Tibial nerve (tissue), 4 donors: ENCODE measurements around the gene PLCB1.

Experiments
- EP300 ChIP-seq, 2 donors: sonication (generic); formaldehyde crosslinking; IDR thresholded peaks; one replicate each; pipeline ENCODE4 v1.6.1; 2017; ENCODE audit warnings: antibody characterized with exemption in 2 of 2, mild to moderate bottlenecking in 1 of 2
- POLR2A ChIP-seq, 2 donors: fragments of 450-650 bp; IDR thresholded peaks; one replicate each; pipeline ENCODE4 v1.6.1; 2017; ENCODE audit warnings: antibody characterized with exemption in 2 of 2, mild to moderate bottlenecking in 2 of 2, moderate library complexity in 2 of 2
- TF ChIP-seq, protein P1 (sequence below), 5 experiments: fragments of 200-600 bp in 3 of 5; fragments of 450-650 bp in 2 of 5; sonication (generic) in 3 of 5; IDR thresholded peaks; one replicate each; pipeline ENCODE4 v1.5.1; 2016 to 2019; ENCODE audit warnings: antibody characterized with exemption in 5 of 5, mild to moderate bottlenecking in 3 of 5, moderate library complexity in 2 of 5

DNA sequence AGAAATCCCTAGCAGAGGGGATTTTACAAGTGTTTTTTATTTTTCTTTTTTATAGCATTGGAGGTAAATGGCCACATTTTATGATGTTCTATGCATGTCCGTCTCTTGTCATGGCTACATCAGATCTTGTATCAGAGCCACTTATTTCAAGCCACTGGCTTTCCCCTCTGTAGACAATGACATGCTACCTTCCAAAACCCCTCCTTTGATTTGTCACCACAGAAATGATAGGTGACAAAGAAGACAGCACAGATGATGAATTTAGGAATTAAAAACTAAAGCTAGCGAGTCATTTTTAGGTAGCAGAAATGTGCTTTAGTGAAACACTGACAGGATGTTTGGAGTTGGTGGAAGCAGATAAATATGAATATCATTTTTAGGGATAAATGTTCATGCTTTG, 20.8 kb downstream of the PLCB1 start:
- TF ChIP-seq, protein P1, sequence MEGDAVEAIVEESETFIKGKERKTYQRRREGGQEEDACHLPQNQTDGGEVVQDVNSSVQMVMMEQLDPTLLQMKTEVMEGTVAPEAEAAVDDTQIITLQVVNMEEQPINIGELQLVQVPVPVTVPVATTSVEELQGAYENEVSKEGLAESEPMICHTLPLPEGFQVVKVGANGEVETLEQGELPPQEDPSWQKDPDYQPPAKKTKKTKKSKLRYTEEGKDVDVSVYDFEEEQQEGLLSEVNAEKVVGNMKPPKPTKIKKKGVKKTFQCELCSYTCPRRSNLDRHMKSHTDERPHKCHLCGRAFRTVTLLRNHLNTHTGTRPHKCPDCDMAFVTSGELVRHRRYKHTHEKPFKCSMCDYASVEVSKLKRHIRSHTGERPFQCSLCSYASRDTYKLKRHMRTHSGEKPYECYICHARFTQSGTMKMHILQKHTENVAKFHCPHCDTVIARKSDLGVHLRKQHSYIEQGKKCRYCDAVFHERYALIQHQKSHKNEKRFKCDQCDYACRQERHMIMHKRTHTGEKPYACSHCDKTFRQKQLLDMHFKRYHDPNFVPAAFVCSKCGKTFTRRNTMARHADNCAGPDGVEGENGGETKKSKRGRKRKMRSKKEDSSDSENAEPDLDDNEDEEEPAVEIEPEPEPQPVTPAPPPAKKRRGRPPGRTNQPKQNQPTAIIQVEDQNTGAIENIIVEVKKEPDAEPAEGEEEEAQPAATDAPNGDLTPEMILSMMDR (IDR thresholded peaks at IDR 0.05), result no peak
- TF ChIP-seq POLR2A (IDR thresholded peaks at IDR 0.05) (no peak), EP300 (IDR thresholded peaks at IDR 0.05) (no peak)
